CD4-positive, CD25-positive, alpha-beta regulatory T cell (primary cell): Measurements from ENCODE around the gene KCNQ1. TPM values are rescaled to one million over a fixed set of nuclear protein-coding genes. Genes with fewer than 3 reads are reported as not detected.
"Not testable (repeated sequence)": the region's sequence is repeated elsewhere in the genome, so short reads cannot be mapped to it uniquely, and the experiment has no call there.

Experiments
- ATAC-seq, 2 donors: fragments of 150-1000 bp; cut with Tn5 transposase; one replicate each; pipeline ENCODE4 v1.10.0; 2021; ENCODE audit warnings: low read depth in 2 of 2, moderate number of reproducible peaks in 2 of 2, moderate library complexity in 1 of 2
- DNase-seq, 3 donors: peaks; one replicate each; pipeline versions ENCODE4 v3.0.0 to v3.0.0-alpha.2; 2012 to 2022; ENCODE audit warnings: mixed read lengths in 1 of 3
- H3K27ac ChIP-seq: one replicate; pipeline ENCODE4 v1.7.0; 2013; ENCODE audit warnings: mild to moderate bottlenecking, low read length; ENCODE audit not compliant: insufficient read depth, poor library complexity, severe bottlenecking
- H3K27me3 ChIP-seq: one replicate; pipeline ENCODE4 v1.7.0; 2013; ENCODE audit warnings: low read length; ENCODE audit not compliant: control insufficient read depth, insufficient read depth
- H3K36me3 ChIP-seq: one replicate; pipeline ENCODE4 v1.7.0; 2013; ENCODE audit warnings: mild to moderate bottlenecking, low read length, moderate library complexity; ENCODE audit not compliant: control insufficient read depth, insufficient read depth
- H3K4me1 ChIP-seq: 2 replicates; pipeline ENCODE4 v1.7.0; 2013; ENCODE audit warnings: mild to moderate bottlenecking, low read length; ENCODE audit not compliant: insufficient read depth, control insufficient read depth, poor library complexity, severe bottlenecking
- H3K4me3 ChIP-seq: one replicate; pipeline ENCODE4 v1.7.0; 2013; ENCODE audit warnings: low read depth, mild to moderate bottlenecking, low read length, moderate library complexity
- H3K9me3 ChIP-seq, 2 experiments: 1 replicate in 1 of 2; 2 replicates in 1 of 2; pipeline ENCODE4 v1.7.0; 2013; ENCODE audit warnings: low read length in 2 of 2, mild to moderate bottlenecking in 1 of 2, moderate library complexity in 1 of 2; ENCODE audit not compliant: control insufficient read depth in 2 of 2
- H3K27ac Mint-ChIP-seq, 3 donors: one replicate each; pipeline ENCODE4 v1.8.0; 2020 to 2022; ENCODE audit warnings: mild to moderate bottlenecking in 3 of 3, mixed read lengths in 3 of 3, moderate library complexity in 2 of 3
- H3K27me3 Mint-ChIP-seq: one replicate; pipeline ENCODE4 v1.8.0; 2022; ENCODE audit warnings: mild to moderate bottlenecking, mixed read lengths
- H3K36me3 Mint-ChIP-seq: one replicate; pipeline ENCODE4 v1.8.0; 2020; ENCODE audit warnings: mixed read lengths
- H3K4me1 Mint-ChIP-seq, 4 donors: one replicate each; pipeline ENCODE4 v1.8.0; 2020 to 2022; ENCODE audit warnings: mixed read lengths in 4 of 4, mild to moderate bottlenecking in 1 of 4
- H3K4me3 Mint-ChIP-seq, 4 donors: one replicate each; pipeline ENCODE4 v1.8.0; 2020 to 2022; ENCODE audit warnings: mild to moderate bottlenecking in 4 of 4, mixed read lengths in 4 of 4, moderate library complexity in 3 of 4
- H3K9me3 Mint-ChIP-seq, 7 donors: one replicate each; pipeline ENCODE4 v1.8.0; 2020 to 2022; ENCODE audit warnings: mixed read lengths in 7 of 7, mild to moderate bottlenecking in 3 of 7, moderate library complexity in 2 of 7
- polyA plus RNA-seq, 4 donors: library from polyadenylated mRNA; unstranded; fragments of 300-500 nt; fragmentation: Illumina TruSeq; gene quantifications; one replicate each; pipeline ENCODE4 v1.2.3, GENCODE V29; 2021
- total RNA-seq: library from RNA; stranded (reverse); gene quantifications from one replicate; pipeline ENCODE4 v1.2.3, GENCODE V29; 2022

The KCNQ1 gene
- total and polyA plus RNA-seq, 5 donors from 2014 or later, result 5.5 to 13.4 (median 6.8) TPM

DNA sequence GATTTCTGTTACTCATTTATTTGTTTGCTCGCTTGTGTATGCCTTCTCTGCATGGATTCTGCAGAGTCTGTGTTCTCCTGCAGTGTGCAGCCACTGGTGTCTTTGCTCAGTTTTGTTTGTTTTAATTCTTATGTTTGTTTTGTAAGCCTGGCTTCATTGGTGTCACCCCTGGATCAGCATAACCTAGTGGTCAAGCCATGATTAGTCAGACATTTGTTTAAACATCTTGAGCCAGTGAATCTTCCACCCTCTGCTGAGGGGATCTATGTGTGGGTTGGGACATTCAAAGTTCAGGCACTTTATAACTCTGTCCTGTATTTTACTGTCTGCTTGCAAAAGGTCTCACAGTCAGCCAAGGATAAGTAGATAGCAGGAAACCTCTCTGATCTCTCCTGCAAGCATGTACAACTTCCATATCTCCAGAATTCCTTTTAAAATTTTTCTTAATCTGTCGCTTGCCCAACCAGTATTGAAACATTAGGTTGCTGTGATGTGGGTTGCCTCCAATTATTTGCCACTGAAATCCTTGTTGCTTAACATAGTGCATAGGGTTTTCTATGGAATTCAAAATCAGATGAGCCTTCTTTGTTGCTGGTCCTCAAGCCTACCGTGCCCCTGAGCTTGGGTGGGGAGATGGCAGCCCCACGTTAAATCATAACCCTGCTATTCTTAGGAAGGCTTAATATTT lies 168.2 kb downstream of the KCNQ1 start:
- Histone ChIP-seq H3K4me1 (no peaks in the 10 kb centered on the region), H3K27me3 (no peaks in the 10 kb centered on the region), H3K4me3 (no peak overlapping the region), H3K27ac (no peak overlapping the region), H3K36me3 (peaks cover 2% of the 10 kb centered on the region), H3K9me3 (peaks cover 5 to 7% of the 10 kb centered on the region in 2 experiments)
- Mint-ChIP-seq H3K4me1 (peaks cover 3 to 5% (median 3%) of the 10 kb centered on the region in 4 donors), H3K36me3 (peaks cover 7% of the 10 kb centered on the region), H3K27me3 (peaks cover 6% of the 10 kb centered on the region), H3K4me3 (no peak overlapping the region), H3K9me3 (peaks cover 3 to 14% (median 5%) of the 10 kb centered on the region in 7 donors), H3K27ac (no peak overlapping the region)
- DNase-seq (no peak), ATAC-seq (no peak)

DNA sequence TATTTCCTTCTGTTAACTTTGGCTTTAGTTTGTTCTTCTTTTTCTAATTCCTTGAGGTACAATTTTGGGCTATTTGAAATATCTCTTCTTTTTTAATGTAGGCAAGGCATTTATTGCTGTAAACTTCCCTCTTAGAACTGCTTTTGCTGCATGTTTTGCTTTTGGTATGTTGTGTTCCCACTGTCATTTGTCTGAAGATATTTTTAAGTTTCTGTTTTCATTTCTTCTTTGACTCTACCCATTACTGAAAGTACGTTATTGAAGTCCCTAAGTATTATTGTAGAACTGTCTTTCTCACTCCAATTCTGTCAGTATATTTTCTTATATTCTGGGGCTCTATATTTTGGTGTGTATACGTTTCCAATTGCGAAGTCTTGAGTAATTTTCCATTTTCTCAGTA lies 177.1 kb downstream of the KCNQ1 start:
- no peaks in the 10 kb centered on the region for H3K36me3 ChIP-seq
- Mint-ChIP-seq H3K9me3 (peaks cover 0 to 4% (median 0%) of the 10 kb centered on the region in 7 donors), H3K27me3 (no peaks in the 10 kb centered on the region), H3K4me1 (peaks cover 0 to 5% (median 2%) of the 10 kb centered on the region in 4 donors), H3K27ac (no peak overlapping the region), H3K36me3 (peaks cover 19% of the 10 kb centered on the region), H3K4me3 (peak overlapping the region in 1 of 4 donors; percentile 27)
- H3K4me3 ChIP-seq, result no peak overlapping the region
- H3K27me3 ChIP-seq, result no peaks in the 10 kb centered on the region
- no peaks in the 10 kb centered on the region for H3K9me3 ChIP-seq
- peak in 1 of 3 donors; percentile 14 for DNase-seq
- no peak for ATAC-seq
- no peak overlapping the region for H3K27ac ChIP-seq
- H3K4me1 ChIP-seq, result no peaks in the 10 kb centered on the region

DNA sequence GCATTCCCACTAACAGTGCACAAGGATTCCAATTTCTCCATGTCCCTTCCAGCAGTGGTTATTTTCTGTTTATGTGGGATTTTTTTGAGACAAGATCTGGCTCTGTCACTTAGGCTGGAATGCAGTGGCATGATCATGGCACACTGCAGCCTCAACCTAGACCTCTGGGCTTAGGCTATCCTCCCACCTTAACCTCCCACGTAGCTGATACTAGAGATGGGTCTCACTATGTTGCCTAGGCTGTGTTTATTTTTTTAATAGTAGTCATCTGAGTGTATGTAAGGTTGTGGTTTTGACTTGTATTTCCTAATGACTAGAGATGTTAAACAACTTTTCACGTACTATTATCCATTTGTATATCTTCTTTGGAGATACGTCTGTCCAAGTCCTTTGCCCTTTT lies 180.4 kb downstream of the KCNQ1 start:
- peaks cover 0 to 5% (median 2%) of the 10 kb centered on the region in 4 donors for H3K4me1 Mint-ChIP-seq
- Histone ChIP-seq H3K27ac (no peak overlapping the region), H3K9me3 (peaks cover 0 to 6% of the 10 kb centered on the region in 2 experiments), H3K4me3 (no peak overlapping the region), H3K36me3 (no peaks in the 10 kb centered on the region), H3K27me3 (no peaks in the 10 kb centered on the region), H3K4me1 (no peaks in the 10 kb centered on the region)
- H3K4me3 Mint-ChIP-seq, result no peak overlapping the region
- no peak for DNase-seq
- peaks cover 0 to 13% (median 4%) of the 10 kb centered on the region in 7 donors for H3K9me3 Mint-ChIP-seq
- H3K27ac Mint-ChIP-seq, result no peak overlapping the region
- no peak for ATAC-seq
- H3K36me3 Mint-ChIP-seq, result peaks cover 25% of the 10 kb centered on the region
- H3K27me3 Mint-ChIP-seq, result no peaks in the 10 kb centered on the region

DNA sequence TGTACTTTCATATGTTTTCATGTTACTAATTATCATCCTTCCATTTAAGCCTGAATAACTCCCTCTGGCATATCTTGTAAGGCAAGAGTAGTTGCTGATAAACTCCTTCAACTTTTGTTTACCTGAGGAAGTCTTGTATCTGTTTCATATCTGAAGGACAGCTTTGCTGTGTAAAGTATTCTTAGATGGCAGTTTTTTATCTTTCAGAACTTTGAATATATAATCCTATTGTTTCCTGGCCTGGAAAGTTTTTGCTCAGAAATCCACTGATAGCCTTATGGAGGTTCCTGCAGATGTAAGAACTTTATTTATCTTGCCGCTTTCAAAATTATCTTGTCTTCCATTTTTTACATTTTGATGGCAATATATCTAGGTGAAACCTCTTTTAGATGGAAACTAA lies 185.9 kb downstream of the KCNQ1 start:
- no peaks in the 10 kb centered on the region for H3K4me1 ChIP-seq
- Mint-ChIP-seq H3K9me3 (peaks cover 1 to 48% (median 16%) of the 10 kb centered on the region in 7 donors), H3K36me3 (peaks cover 47% of the 10 kb centered on the region), H3K4me1 (no peaks in the 10 kb centered on the region), H3K27me3 (no peaks in the 10 kb centered on the region), H3K4me3 (no peak overlapping the region), H3K27ac (no peak overlapping the region)
- no peak overlapping the region for H3K4me3 ChIP-seq
- peaks cover 20 to 25% of the 10 kb centered on the region in 2 experiments for H3K9me3 ChIP-seq
- H3K36me3 ChIP-seq, result no peaks in the 10 kb centered on the region
- no peak overlapping the region for H3K27ac ChIP-seq
- no peaks in the 10 kb centered on the region for H3K27me3 ChIP-seq
- DNase-seq (no peak), ATAC-seq (no peak)

DNA sequence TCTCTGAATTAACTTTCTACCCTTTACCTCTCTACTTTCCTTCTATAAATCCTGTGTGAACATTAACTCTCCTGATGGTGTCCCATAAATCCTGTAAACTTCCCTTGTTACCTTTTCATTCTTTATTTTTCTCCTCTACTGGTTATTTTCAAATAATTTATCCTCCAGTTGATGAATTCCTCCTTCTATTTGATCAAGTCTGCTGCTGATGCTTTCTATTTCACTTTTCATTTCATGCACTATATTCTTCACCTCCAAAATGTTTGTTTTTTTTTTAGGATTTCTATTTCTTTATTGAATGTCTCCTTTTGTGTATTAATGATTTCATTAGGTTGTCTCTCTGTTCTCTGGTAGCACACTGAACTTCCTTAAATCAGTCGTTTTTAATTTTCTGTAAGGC lies 186.4 kb downstream of the KCNQ1 start:
- Mint-ChIP-seq H3K4me3 (no peak overlapping the region), H3K4me1 (no peaks in the 10 kb centered on the region), H3K27ac (no peak overlapping the region), H3K36me3 (peaks cover 45% of the 10 kb centered on the region), H3K9me3 (peaks cover 1 to 52% (median 16%) of the 10 kb centered on the region in 7 donors), H3K27me3 (no peaks in the 10 kb centered on the region)
- Histone ChIP-seq H3K9me3 (peaks cover 20 to 25% of the 10 kb centered on the region in 2 experiments), H3K4me1 (no peaks in the 10 kb centered on the region), H3K27me3 (no peaks in the 10 kb centered on the region), H3K27ac (no peak overlapping the region), H3K4me3 (no peak overlapping the region), H3K36me3 (no peaks in the 10 kb centered on the region)
- no peak for ATAC-seq
- DNase-seq, result no peak

DNA sequence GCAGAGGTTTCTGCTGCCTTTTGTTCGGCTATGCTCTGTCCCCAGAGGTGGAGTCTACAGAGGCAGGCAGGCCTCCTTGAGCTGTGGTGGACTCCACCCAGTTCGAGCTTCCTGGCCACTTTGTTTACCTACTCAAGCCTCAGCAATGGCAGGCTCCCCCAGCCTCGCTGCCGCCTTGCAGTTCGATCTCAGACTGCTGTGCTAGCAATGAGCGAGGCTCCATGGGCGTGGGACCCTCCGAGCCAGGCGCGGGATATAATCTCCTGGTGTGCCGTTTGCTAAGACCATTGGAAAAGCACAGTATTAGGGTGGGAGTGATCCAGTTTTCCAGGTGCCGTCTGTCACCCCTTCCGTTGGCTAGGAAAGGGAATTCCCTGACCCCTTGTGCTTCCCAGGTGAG lies 195.0 kb downstream of the KCNQ1 start:
- not testable (repeated sequence) for H3K4me1 Mint-ChIP-seq, H3K4me3 Mint-ChIP-seq, H3K27me3 Mint-ChIP-seq, H3K4me1 ChIP-seq, DNase-seq, H3K27ac ChIP-seq, H3K27me3 ChIP-seq, ATAC-seq, H3K36me3 ChIP-seq, H3K27ac Mint-ChIP-seq, H3K4me3 ChIP-seq
- peaks cover 24 to 31% of the 10 kb centered on the region in 2 experiments for H3K9me3 ChIP-seq
- H3K36me3 Mint-ChIP-seq, result peaks cover 43% of the 10 kb centered on the region
- peaks cover 3 to 66% (median 32%) of the 10 kb centered on the region in 7 donors for H3K9me3 Mint-ChIP-seq

DNA sequence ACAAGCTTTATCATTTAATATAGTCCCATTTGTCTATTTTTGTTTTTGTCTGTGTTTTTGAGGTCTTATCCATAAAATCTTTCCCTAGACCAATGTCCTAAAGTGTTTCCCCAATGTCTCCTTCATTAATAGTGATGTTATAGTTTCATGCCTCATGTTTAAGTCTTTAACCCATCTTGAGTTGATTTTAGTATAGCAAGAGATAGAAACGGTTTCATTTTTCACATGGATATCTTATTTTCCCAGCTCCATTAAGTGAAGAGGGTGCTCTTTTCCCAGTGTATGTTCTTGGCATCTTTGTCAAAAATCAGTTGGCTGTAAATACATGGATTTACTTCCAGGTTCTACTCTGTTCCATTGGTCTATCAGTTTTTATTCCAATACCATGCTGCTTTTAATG lies 196.8 kb downstream of the KCNQ1 start:
- no peaks in the 10 kb centered on the region for H3K36me3 ChIP-seq
- Mint-ChIP-seq H3K9me3 (peaks cover 3 to 69% (median 31%) of the 10 kb centered on the region in 7 donors), H3K27me3 (no peaks in the 10 kb centered on the region), H3K4me1 (no peaks in the 10 kb centered on the region), H3K36me3 (peaks cover 43% of the 10 kb centered on the region), H3K27ac (no peak overlapping the region), H3K4me3 (no peak overlapping the region)
- no peaks in the 10 kb centered on the region for H3K27me3 ChIP-seq
- H3K4me3 ChIP-seq, result no peak overlapping the region
- ATAC-seq, result no peak
- H3K4me1 ChIP-seq, result no peaks in the 10 kb centered on the region
- DNase-seq, result no peak
- no peak overlapping the region for H3K27ac ChIP-seq
- peaks cover 27 to 49% of the 10 kb centered on the region in 2 experiments for H3K9me3 ChIP-seq

DNA sequence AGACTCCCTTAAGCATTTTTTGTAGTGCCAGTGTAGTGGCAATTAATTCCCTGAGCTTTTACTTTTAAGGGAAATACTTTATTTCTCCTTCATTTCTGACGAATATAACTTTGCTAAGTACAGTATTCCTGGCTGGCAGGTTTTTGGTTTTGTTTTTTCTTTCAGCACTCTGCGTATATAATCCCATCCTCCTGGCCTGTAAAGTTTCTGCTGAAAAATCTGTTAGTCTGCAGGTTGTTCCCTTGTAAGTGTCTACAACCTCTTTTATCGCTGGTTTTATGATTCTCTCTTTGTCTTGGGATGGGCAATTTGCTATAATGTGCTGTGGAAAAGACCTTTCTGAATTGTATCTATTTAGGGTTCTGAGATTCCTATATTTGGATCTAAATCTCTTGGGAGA lies 198.9 kb downstream of the KCNQ1 start:
- no peak for ATAC-seq
- H3K27me3 Mint-ChIP-seq, result no peaks in the 10 kb centered on the region

More for the DNA sequence above, 198.9 kb downstream of the KCNQ1 start:
- H3K4me1 ChIP-seq, result no peaks in the 10 kb centered on the region
- H3K27me3 ChIP-seq, result no peaks in the 10 kb centered on the region
- H3K27ac Mint-ChIP-seq, result no peak overlapping the region
- no peak overlapping the region for H3K4me3 Mint-ChIP-seq
- no peaks in the 10 kb centered on the region for H3K36me3 ChIP-seq
- DNase-seq, result no peak
- H3K9me3 Mint-ChIP-seq, result peaks cover 1 to 68% (median 26%) of the 10 kb centered on the region in 7 donors
- H3K9me3 ChIP-seq, result peaks cover 30 to 56% of the 10 kb centered on the region in 2 experiments
- H3K4me3 ChIP-seq, result no peak overlapping the region
- no peaks in the 10 kb centered on the region for H3K4me1 Mint-ChIP-seq
- no peak overlapping the region for H3K27ac ChIP-seq
- H3K36me3 Mint-ChIP-seq, result peaks cover 40% of the 10 kb centered on the region
